A549 (cell line): ENCODE measurements around the gene LHX2. TPM values are rescaled to one million over a fixed set of nuclear protein-coding genes. Genes with fewer than 3 reads are reported as not detected.
A peak's percentile ranks its signal among the peaks of the same experiment; 100 is the strongest.

Source experiments
- CBX2 ChIP-seq: fragments of 200-600 bp; sonication (generic); IDR thresholded peaks from 2 replicates; pipeline ENCODE4 v1.6.1; 2016; ENCODE audit warnings: low read depth, mild to moderate bottlenecking, borderline replicate concordance
- CBX8 ChIP-seq: fragments of 200-600 bp; sonication (generic); IDR thresholded peaks from 2 replicates; pipeline ENCODE4 v1.6.1; 2016
- CHD2 ChIP-seq: fragments of 150-350 bp; IDR thresholded peaks from 2 replicates; pipeline ENCODE4 v1.6.1; 2014; ENCODE audit warnings: low read length; ENCODE audit not compliant: partially characterized antibody
- CHD4 ChIP-seq: fragments of 200-600 bp; sonication (generic); IDR thresholded peaks from 2 replicates; pipeline ENCODE4 v1.6.1; 2016; ENCODE audit warnings: antibody characterized with exemption, mild to moderate bottlenecking, borderline replicate concordance
- CTCF ChIP-seq: fragments of >200 bp; sonication (Bioruptor Twin); formaldehyde crosslinking; IDR thresholded peaks from 3 replicates; pipeline ENCODE4 v1.5.1; 2016
- EHF ChIP-seq: fragments of 250-450 bp; sonication (Bioruptor Pico); IDR thresholded peaks from 2 replicates; pipeline ENCODE4 v1.5.0; 2020; ENCODE audit warnings: mild to moderate bottlenecking
- EHMT2 ChIP-seq: fragments of 200-600 bp; sonication (generic); IDR thresholded peaks from 2 replicates; pipeline ENCODE4 v1.6.1; 2016; ENCODE audit warnings: antibody characterized with exemption, low read depth, mild to moderate bottlenecking, moderate library complexity
- EP300 ChIP-seq, 2 experiments: fragments of >200 bp; sonication (Bioruptor Twin); formaldehyde crosslinking; IDR thresholded peaks; 2 replicates in 1 of 2; 3 replicates in 1 of 2; pipeline ENCODE4 v1.6.1; 2016 to 2017
- FOXS1 ChIP-seq: fragments of 250-450 bp; sonication (Bioruptor Pico); IDR thresholded peaks from 2 replicates; pipeline ENCODE4 v1.5.0; 2020; ENCODE audit warnings: mild to moderate bottlenecking, moderate library complexity
- HOXA7 ChIP-seq: fragments of 250-450 bp; sonication (Bioruptor Pico); IDR thresholded peaks from 2 replicates; pipeline ENCODE4 v1.5.0; 2020; ENCODE audit warnings: mild to moderate bottlenecking, moderate library complexity
- HOXB5 ChIP-seq: fragments of 250-450 bp; sonication (Bioruptor Pico); IDR thresholded peaks from 2 replicates; pipeline ENCODE4 v1.5.0; 2020; ENCODE audit warnings: mild to moderate bottlenecking, moderate library complexity
- JUN ChIP-seq, 2 experiments: fragments of >200 bp; sonication (Bioruptor Twin); formaldehyde crosslinking; IDR thresholded peaks; 2 replicates in 1 of 2; 3 replicates in 1 of 2; pipeline ENCODE4 v1.6.1; 2016 to 2017
- JUNB ChIP-seq: fragments of >200 bp; sonication (Bioruptor Twin); formaldehyde crosslinking; IDR thresholded peaks from 2 replicates; pipeline ENCODE4 v1.6.1; 2016
- MAFK ChIP-seq: fragments of 450-650 bp; IDR thresholded peaks from 2 replicates; pipeline ENCODE4 v1.6.1; 2014; ENCODE audit not compliant: partially characterized antibody
- MYC ChIP-seq: IDR thresholded peaks from 2 replicates; pipeline ENCODE4 v1.6.1; 2012; ENCODE audit warnings: mild to moderate bottlenecking, inconsistent platforms, low read length, improper control_type of control experiment, borderline replicate concordance
- NR3C1 ChIP-seq: fragments of >200 bp; sonication (Bioruptor Twin); formaldehyde crosslinking; IDR thresholded peaks from 3 replicates; pipeline ENCODE4 v1.6.1; 2017
- PBX3 ChIP-seq: IDR thresholded peaks from 2 replicates; pipeline ENCODE4 v1.6.1; 2012
- POLR2AphosphoS2 ChIP-seq: conservative IDR thresholded peaks from 2 replicates; pipeline ENCODE4 v1.6.1; 2012; ENCODE audit warnings: low read length, improper control_type of control experiment, inconsistent platforms
- RNF2 ChIP-seq: fragments of 200-600 bp; sonication (generic); IDR thresholded peaks from 2 replicates; pipeline ENCODE4 v1.6.1; 2016; ENCODE audit warnings: low read depth, mild to moderate bottlenecking, antibody characterized with exemption, moderate library complexity, borderline replicate concordance
- SMC3 ChIP-seq: fragments of >200 bp; sonication (Bioruptor Twin); formaldehyde crosslinking; IDR thresholded peaks from 3 replicates; pipeline ENCODE4 v1.6.1; 2018; ENCODE audit warnings: inconsistent platforms
- SREBF2 ChIP-seq: fragments of 450-650 bp; IDR thresholded peaks from 2 replicates; pipeline ENCODE4 v1.6.1; 2014; ENCODE audit warnings: mild to moderate bottlenecking, moderate library complexity
- TP53 ChIP-seq: fragments of 250-450 bp; sonication (Bioruptor Pico); IDR thresholded peaks from 2 replicates; pipeline ENCODE4 v1.5.0; 2021; ENCODE audit warnings: mild to moderate bottlenecking, moderate library complexity
- polyA plus RNA-seq, 4 experiments: library from polyadenylated mRNA; depleted of rRNA in 3 of 4; stranded (reverse); fragments of >200 nt; fragmentation: RNase III in 1 of 4; extraction: RNeasy Plus Mini Kit Qiagen cat#74134 plus additional on column Dnase treatment in 1 of 4; gene quantifications; 2 replicates in 3 of 4; 3 replicates in 1 of 4; pipeline ENCODE4 v1.2.3, GENCODE V29; 2011 to 2017
- TF ChIP-seq, protein P1 (sequence below): fragments of 250-450 bp; sonication (Bioruptor Pico); IDR thresholded peaks from 2 replicates; pipeline ENCODE4 v1.5.0; 2020; ENCODE audit warnings: low read depth, mild to moderate bottlenecking, moderate library complexity
- TF ChIP-seq, protein P2 (sequence below): IDR thresholded peaks from 2 replicates; pipeline ENCODE4 v1.6.1; 2012; ENCODE audit warnings: low read depth, borderline replicate concordance
- TF ChIP-seq, protein P3 (sequence below): fragments of 150-350 bp; IDR thresholded peaks from 2 replicates; pipeline ENCODE4 v1.6.1; 2014; ENCODE audit warnings: low read depth, mild to moderate bottlenecking, low read length

The LHX2 gene
- polyA plus RNA-seq, 2 of the 4 experiments (the other 2 are of a cell fraction) = 2.4 to 4.4 TPM

DNA sequence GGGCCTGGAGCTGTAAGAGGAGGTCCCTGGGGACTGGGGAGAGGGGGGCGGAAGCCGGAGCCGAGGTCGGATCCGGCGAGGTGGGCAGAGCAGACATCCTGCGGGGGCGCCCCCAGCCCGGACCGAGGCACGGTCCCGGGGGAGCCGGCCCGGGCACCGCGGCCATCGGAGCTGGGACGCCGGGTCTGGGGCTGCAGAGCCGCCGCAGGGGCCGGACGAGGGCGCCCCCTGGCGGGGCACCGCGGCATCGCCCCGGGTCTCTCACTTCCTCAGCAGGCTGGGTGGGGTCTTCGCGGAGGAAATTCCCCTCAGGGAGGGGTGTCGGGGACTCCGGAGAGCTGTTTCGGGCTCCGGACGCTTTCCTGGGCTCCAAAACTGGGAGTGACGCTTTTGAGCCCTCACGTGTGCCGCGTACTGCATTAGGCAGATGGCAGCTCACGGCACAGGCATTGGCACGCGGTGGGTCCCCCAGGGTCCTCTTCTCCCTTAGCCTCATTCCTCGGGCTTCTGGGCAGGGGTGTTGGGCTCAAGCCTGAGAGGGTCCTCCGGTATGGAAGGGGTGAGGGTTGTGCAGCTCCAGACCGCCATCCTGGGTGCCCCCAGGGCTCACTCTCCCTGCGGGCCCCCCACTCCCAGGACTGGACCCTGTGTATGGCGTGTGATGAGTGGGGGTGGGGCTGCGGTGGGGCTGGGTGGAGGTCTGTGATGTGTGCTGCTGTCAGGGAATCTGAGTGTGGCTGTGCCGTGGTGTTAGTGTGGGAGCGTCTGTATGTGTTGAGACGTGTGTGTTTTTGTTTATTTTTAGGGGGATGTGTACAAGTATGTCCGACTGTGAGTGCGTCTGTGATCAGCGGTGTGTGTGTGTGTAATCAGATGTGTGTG lies 29.6 kb downstream of the LHX2 start (continued):
- no peak for TF ChIP-seq FOXS1 (CRISPR knock-in tag)
- no peak for TF ChIP-seq MYC
- no peak for TF ChIP-seq EHMT2
- TF ChIP-seq POLR2AphosphoS2 = no peak
- no peak for TF ChIP-seq JUNB
- no peak for TF ChIP-seq HOXB5
- TF ChIP-seq, protein P1, sequence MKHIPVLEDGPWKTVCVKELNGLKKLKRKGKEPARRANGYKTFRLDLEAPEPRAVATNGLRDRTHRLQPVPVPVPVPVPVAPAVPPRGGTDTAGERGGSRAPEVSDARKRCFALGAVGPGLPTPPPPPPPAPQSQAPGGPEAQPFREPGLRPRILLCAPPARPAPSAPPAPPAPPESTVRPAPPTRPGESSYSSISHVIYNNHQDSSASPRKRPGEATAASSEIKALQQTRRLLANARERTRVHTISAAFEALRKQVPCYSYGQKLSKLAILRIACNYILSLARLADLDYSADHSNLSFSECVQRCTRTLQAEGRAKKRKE = no peak
- TF ChIP-seq EHF = no peak
- no peak for TF ChIP-seq RNF2
- TF ChIP-seq, protein P2, sequence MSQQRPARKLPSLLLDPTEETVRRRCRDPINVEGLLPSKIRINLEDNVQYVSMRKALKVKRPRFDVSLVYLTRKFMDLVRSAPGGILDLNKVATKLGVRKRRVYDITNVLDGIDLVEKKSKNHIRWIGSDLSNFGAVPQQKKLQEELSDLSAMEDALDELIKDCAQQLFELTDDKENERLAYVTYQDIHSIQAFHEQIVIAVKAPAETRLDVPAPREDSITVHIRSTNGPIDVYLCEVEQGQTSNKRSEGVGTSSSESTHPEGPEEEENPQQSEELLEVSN = no peak
- no peak for TF ChIP-seq CHD4
- peak; percentile 97 for TF ChIP-seq CTCF
- TF ChIP-seq SMC3 = peak; percentile 96
- no peak for TF ChIP-seq CBX2
- no peak for TF ChIP-seq CHD2
- no peak for TF ChIP-seq MAFK
- no peak for TF ChIP-seq EP300 (IDR thresholded peaks at IDR 0.05)
- TF ChIP-seq CBX8 = no peak
- TF ChIP-seq TP53 (CRISPR knock-in tag) = no peak
- TF ChIP-seq, protein P3, sequence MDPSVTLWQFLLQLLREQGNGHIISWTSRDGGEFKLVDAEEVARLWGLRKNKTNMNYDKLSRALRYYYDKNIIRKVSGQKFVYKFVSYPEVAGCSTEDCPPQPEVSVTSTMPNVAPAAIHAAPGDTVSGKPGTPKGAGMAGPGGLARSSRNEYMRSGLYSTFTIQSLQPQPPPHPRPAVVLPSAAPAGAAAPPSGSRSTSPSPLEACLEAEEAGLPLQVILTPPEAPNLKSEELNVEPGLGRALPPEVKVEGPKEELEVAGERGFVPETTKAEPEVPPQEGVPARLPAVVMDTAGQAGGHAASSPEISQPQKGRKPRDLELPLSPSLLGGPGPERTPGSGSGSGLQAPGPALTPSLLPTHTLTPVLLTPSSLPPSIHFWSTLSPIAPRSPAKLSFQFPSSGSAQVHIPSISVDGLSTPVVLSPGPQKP = no peak
- no peak for TF ChIP-seq NR3C1
- no peak for TF ChIP-seq HOXA7 (CRISPR knock-in tag)
- peak in 1 of 2 experiments; percentile 27; a peak in 2 of 5 replicates for TF ChIP-seq JUN (IDR thresholded peaks at IDR 0.05)
- no peak for TF ChIP-seq PBX3
- TF ChIP-seq SREBF2 = no peak
- TF ChIP-seq, all 56 proteins: peak for 5
